ENCODE measurements around the gene PON2. TPM values are rescaled to one million over a fixed set of nuclear protein-coding genes. Genes with fewer than 3 reads are reported as not detected.
A peak's percentile ranks its signal among the peaks of the same experiment; 100 is the strongest.
"Not testable (repeated sequence)": the region's sequence is repeated elsewhere in the genome, so short reads cannot be mapped to it uniquely, and the experiment has no call there.

The PON2 gene
- total and polyA plus RNA-seq, 8 donors, result 10.5 to 48.3 (median 20.9) TPM

GRCh38 chr7:95391761-95392160 is 43.1 kb downstream of the PON2 start:
- no peak for DNase-seq
- Histone ChIP-seq H3K4me3 (no peak overlapping the region), H3K27ac (no peak overlapping the region), H3K36me3 (no peaks in the 10 kb centered on the region), H3K27me3 (no peaks in the 10 kb centered on the region), H3K4me1 (no peaks in the 10 kb centered on the region), H3K9me3 (no peaks in the 10 kb centered on the region)
- ATAC-seq, result no peak
- no peak for TF ChIP-seq CTCF (IDR thresholded peaks at IDR 0.05)
- no peak for FAIRE-seq
- intact Hi-C loops (cut with DNase I), result no loop called here
- WGBS, 2 donors, result 64 to 77% methylated on average over 2 of the region's 2 CpGs

- no peak for ATAC-seq
- Histone ChIP-seq H3K27ac (no peak overlapping the region), H3K9me3 (no peaks in the 10 kb centered on the region), H3K36me3 (no peaks in the 10 kb centered on the region), H3K4me3 (no peak overlapping the region), H3K27me3 (no peaks in the 10 kb centered on the region), H3K4me1 (no peaks in the 10 kb centered on the region)
- DNase-seq, result no peak
- no peak for FAIRE-seq
- 75 to 77% methylated on average over 7 of the region's 7 CpGs for WGBS, 2 donors
- no peak for TF ChIP-seq CTCF (IDR thresholded peaks at IDR 0.05)
- intact Hi-C loops (cut with DNase I), result no loop called here
Measured at GRCh38 chr7:95389516-95389915, 45.3 kb downstream of the PON2 start.

- intact Hi-C loops (cut with DNase I); H3K4me1 ChIP-seq; H3K9me3 ChIP-seq; H3K27me3 ChIP-seq; ATAC-seq; FAIRE-seq; DNase-seq; H3K27ac ChIP-seq; H3K4me3 ChIP-seq; H3K36me3 ChIP-seq: not testable (repeated sequence)
- WGBS, 2 donors, result 89 to 92% methylated on average over 10 of the region's 10 CpGs
Measured at GRCh38 chr7:95379457-95379856, 55.4 kb downstream of the PON2 start.

GRCh38 chr7:95376632-95377400 is 58.0 kb downstream of the PON2 start:
- intact Hi-C loops (cut with DNase I), result no loop called here
- Histone ChIP-seq H3K36me3 (no peaks in the 10 kb centered on the region), H3K27ac (no peak overlapping the region), H3K4me3 (no peak overlapping the region), H3K27me3 (no peaks in the 10 kb centered on the region), H3K9me3 (no peaks in the 10 kb centered on the region), H3K4me1 (no peaks in the 10 kb centered on the region)
- ATAC-seq, result no peak
- no peak for FAIRE-seq
- DNase-seq, result peak in 1 of 6 donors; percentile 34
- 92 to 93% methylated on average over 18 of the region's 18 CpGs for WGBS, 2 donors
- TF ChIP-seq CTCF (IDR thresholded peaks at IDR 0.05), result no peak

GRCh38 chr7:95375591-95376257 is 59.1 kb downstream of the PON2 start:
- Histone ChIP-seq H3K4me1 (no peaks in the 10 kb centered on the region), H3K9me3 (no peaks in the 10 kb centered on the region), H3K27me3 (no peaks in the 10 kb centered on the region), H3K36me3 (no peaks in the 10 kb centered on the region), H3K27ac (no peak overlapping the region), H3K4me3 (no peak overlapping the region)
- peak in 1 of 4 donors; percentile 22 for ATAC-seq
- intact Hi-C loops (cut with DNase I), result no loop called here
- DNase-seq, result no peak
- no peak for TF ChIP-seq CTCF (IDR thresholded peaks at IDR 0.05)
- WGBS, 2 donors, result 57 to 59% methylated on average over 2 of the region's 2 CpGs
- FAIRE-seq, result no peak

All from pancreas (tissue), 10 donors.